Fibroblast of pulmonary artery (primary cell): ENCODE measurements around the gene PLEKHM2.

Experiments used
- DNase-seq: peaks from one replicate; pipeline ENCODE4 v3.0.0-alpha.2; 2010; ENCODE audit warnings: low read depth
- H3K4me3 ChIP-seq: replicated peaks from 2 replicates; pipeline ENCODE4 v1.5.1; 2011; ENCODE audit warnings: low read depth, mild to moderate bottlenecking, control low read depth, low read length, moderate library complexity
- CTCF ChIP-seq: IDR thresholded peaks from 2 replicates; pipeline ENCODE4 v1.5.1; 2011; ENCODE audit warnings: mild to moderate bottlenecking, control low read depth, low read length, inconsistent platforms; ENCODE audit errors: missing control alignments

Gene PLEKHM2

GRCh38 chr1:15739745-15740144 is 55.6 kb downstream of the PLEKHM2 start:
- H3K4me3 ChIP-seq, result no peak overlapping the region
- peak; percentile 17 for TF ChIP-seq CTCF
- no peak for DNase-seq

DNA sequence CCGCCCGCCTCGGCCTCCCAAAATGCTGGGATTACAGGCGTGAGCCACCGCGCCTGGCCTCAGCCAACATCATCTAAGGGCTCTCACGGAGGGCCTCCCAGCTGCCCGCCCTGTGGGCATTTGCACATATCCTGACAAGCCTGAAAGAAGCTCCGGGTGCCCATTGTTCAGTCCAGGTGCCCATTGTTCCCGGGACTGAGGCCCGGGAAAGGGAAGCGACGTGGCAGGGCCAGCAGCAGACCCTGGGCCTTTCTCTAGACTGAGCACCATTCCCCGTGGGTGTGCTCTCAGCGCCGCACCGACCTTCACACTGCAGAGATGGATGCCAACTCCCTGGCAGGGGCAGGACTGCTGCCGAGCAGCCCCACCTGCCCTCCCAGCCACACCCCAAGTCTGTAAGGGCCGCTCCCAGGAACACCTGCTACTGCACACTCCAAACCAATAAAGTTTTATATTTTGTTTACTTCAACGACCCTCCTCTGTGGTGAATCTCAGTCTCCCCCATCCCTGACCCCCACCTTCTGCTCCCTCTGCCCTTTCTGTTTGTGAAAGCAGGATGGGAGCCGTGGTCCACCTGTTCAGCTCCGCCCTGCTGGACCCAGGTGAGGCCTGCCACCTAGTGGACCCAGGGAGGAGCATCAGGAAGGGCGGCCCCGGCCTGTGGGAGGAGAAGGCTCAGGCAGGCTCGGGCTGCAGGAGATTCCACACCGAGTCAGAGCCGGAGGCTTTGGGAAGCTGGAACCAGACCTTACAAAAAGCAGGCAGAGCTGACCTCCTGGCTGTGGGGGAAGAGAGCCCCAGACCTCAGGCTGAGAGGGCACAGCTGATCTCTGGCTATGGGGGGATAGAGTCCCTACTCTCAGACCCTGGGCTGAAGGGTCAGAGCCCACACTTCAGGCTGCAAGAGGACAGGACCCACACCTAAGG is 57.1 kb downstream of the PLEKHM2 start:
- DNase-seq, result peak; percentile 75
- peak; percentile 91 for TF ChIP-seq CTCF
- H3K4me3 ChIP-seq, result no peak overlapping the region

- no peak for DNase-seq
- no peak within 1 kb of the TSS for H3K4me3 ChIP-seq
- TF ChIP-seq CTCF, result no peak
Observed at GRCh38 chr1:15742339-15742801, 58.2 kb downstream of the PLEKHM2 start, which contains the start of gene TMEM82. TMEM82 (plus strand) TSS chr1:15742499; CDS start chr1:15742560, 61 bp downstream.

DNA sequence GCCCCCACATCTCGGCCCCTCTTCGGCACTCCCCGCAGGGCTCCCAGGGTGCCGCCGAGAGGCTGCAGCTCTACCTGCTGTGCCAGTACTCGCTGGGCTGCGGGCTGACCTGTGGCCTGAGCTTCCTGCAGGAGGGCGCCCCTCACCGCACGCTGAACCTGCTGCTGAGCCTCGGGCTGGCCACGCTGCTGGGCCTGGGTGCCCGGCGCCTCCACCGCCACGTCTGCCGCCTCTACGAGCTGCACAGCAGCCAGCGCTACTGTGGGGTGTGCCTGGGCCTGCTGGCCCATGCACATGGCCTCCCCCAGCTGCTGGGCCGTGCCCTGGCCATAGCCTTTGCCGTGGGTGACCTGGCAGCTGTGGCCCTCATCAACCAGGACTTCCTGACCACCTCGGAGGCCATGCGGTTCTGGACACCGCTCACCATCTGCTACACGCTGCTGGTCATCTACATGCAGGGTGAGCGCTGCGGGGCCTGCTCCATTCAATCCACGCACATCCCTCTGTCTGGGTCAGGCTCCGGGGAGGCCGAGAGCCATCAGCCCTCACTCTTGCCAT is 60.1 kb downstream of the PLEKHM2 start:
- TF ChIP-seq CTCF, result no peak
- DNase-seq, result no peak
- H3K4me3 ChIP-seq, result no peak overlapping the region

DNA sequence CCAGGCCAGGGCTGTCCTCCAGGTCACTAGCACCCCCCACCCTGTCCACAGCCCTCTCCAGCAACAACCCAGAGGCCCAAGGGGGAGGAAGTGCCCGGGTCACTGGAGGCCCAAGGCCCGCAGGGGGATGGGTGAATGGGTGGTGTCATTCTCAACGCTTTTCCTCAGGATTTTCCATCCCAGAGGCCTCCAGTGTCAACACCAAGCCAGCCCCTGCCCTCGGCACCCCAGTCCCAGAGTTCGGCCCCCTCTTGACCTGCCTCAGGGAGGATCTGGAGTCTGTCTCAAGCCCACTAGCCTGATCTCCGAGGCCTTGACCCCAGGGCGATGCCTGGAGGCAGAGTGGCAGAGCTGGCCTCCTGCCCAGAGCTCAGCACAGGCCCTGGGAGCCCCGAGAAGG is 63.3 kb downstream of the PLEKHM2 start:
- TF ChIP-seq CTCF, result no peak
- no peak for DNase-seq
- no peak overlapping the region for H3K4me3 ChIP-seq

DNA sequence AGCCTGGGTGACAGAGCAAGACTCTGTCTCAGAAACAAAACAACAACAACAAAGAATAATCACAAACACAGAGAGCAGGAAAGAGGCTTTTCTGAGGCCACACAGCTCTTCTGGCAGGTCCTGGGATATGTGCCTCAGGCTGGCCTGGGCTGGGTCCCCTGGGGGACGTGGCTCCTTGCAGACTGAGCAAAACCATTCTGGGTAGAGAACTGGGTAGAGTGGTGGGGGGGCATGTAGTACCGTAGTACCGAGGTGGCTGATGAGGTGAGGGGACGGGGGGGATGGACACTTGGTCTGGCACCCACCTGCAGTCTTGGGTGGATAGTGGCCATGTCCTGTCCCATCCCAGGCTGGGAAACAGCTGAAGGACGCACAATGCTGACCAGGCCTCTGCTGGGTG is 64.1 kb downstream of the PLEKHM2 start:
- H3K4me3 ChIP-seq, result no peak overlapping the region
- TF ChIP-seq CTCF, result no peak
- no peak for DNase-seq
